Measurements from ENCODE around the gene OPN1SW. TPM values are rescaled to one million over a fixed set of nuclear protein-coding genes. Genes with fewer than 3 reads are reported as not detected.
A peak's percentile ranks its signal among the peaks of the same experiment; 100 is the strongest.

OPN1SW gene
- total and polyA plus RNA-seq, 9 of the 15 experiments (the other 6 are each of a cell fraction or from before 2014, with no cell fraction given), result 0.84 to 1.0 TPM; not detected in 7

- H3K27ac ChIP-seq (ENCODE audit: extremely low read depth, low read depth, low read length), result peak overlapping the region; percentile 12; the same call in 1 of the 3 replicates
- H3K27me3 ChIP-seq (ENCODE audit: control insufficient read depth in 2 of 2, insufficient read depth in 2 of 2, low read length in 2 of 2), result no peaks in the 10 kb centered on the region
- POLR2A ChIA-PET, result interaction anchor here (0.7 to 2.1 kb wide), 7 partner anchors 9 to 231 kb away, joined by 3 to 7 read pairs (median 5); no protein-coding TSS in a partner anchor
- CTCF ChIA-PET (ENCODE audit: low intra/inter-chr PET ratio), result no interaction called here
- H3K9ac ChIP-seq (ENCODE audit: insufficient read depth in 1 of 2, low read depth in 2 of 2, low read length in 2 of 2), result peak overlapping the region; percentile 19 to 97
- no peaks in the 10 kb centered on the region for H4K20me1 ChIP-seq (replicated peaks; ENCODE audit: control insufficient read depth, insufficient read depth, low read length)
- no peaks in the 10 kb centered on the region for H3K9me3 ChIP-seq (replicated peaks; ENCODE audit: control insufficient read depth, insufficient read depth, low read depth, low read length)
- peaks cover 9% of the 10 kb centered on the region; the same call in 2 of the 3 replicates for H3K79me2 ChIP-seq (ENCODE audit: control insufficient read depth, insufficient read depth, low read length)
- H3K9me1 ChIP-seq (ENCODE audit: control insufficient read depth, insufficient read depth, low read length), result no peaks in the 10 kb centered on the region
- H3K36me3 ChIP-seq (ENCODE audit: control insufficient read depth, insufficient read depth, low read length), result peaks cover 17% of the 10 kb centered on the region; the same call in 2 of the 3 replicates
- WGBS (ENCODE audit: insufficient coverage, low coverage, missing lambda C conversion rate), result 24% methylated on average over 10 of the region's 10 CpGs
- H3K4me2 ChIP-seq (ENCODE audit: insufficient read depth, low read length), result peak overlapping the region; percentile 25
- H2AFZ ChIP-seq (ENCODE audit: low read depth, low read length), result peak overlapping the region; percentile 62
- intact Hi-C loops (cut with micrococcal nuclease) (loop anchor here (2.0 to 5.0 kb wide), 2 partner anchors 40 to 90 kb away; no protein-coding TSS in a partner anchor), in situ Hi-C loops (cut with MboI) (no loop called here)
- no peak overlapping the region for H3K4me3 ChIP-seq
- H3K4me1 ChIP-seq (replicated peaks in 1 of 2; ENCODE audit: control insufficient read depth in 2 of 2, insufficient read depth in 2 of 2, low read length in 2 of 2), result peaks cover 18 to 46% of the 10 kb centered on the region in 2 experiments
- ATAC-seq, result peak; percentile 13
- TSS peak; percentile 59 for BruUV-seq (replicated peaks)
- peak; percentile 44 for FAIRE-seq
- peak in 3 of 4 experiments; percentile 52 to 68 (median 67) for DNase-seq (ENCODE audit: extremely low read depth in 1 of 4, low spot score in 3 of 4)
- no peak for TF ChIP-seq CCNT2 (IDR thresholded peaks at IDR 0.05; ENCODE audit: borderline replicate concordance, extremely low read depth, insufficient read length, low read depth, low read length)
- TF ChIP-seq E2F1 (CRISPR knock-in tag; IDR thresholded peaks at IDR 0.05), result peak; percentile 82
- TF ChIP-seq HDAC1 (IDR thresholded peaks at IDR 0.05), result peak; percentile 23 to 45; a peak in 1 of 4 replicates
- peak; percentile 94 for TF ChIP-seq ZNF592 (IDR thresholded peaks at IDR 0.05)
- peak; percentile 33; the same call in 1 of the 2 replicates for TF ChIP-seq SP1 (CRISPR knock-in tag; IDR thresholded peaks at IDR 0.05)
- TF ChIP-seq HOMEZ (CRISPR knock-in tag; IDR thresholded peaks at IDR 0.05), result no peak; the same call in 1 of the 2 replicates
- TF ChIP-seq ZBTB2 (IDR thresholded peaks at IDR 0.05), result 0 out of 2 replicates have a peak, but pooled peaks have one; percentile 14
- TF ChIP-seq SMAD4 (CRISPR knock-in tag; conservative IDR thresholded peaks at IDR 0.05), result peak; percentile 71
- 0 out of 2 replicates have a peak, but pooled peaks have one; percentile 7 for TF ChIP-seq ETV1 (tag; conservative IDR thresholded peaks at IDR 0.05; ENCODE audit: low read depth)
Observed at GRCh38 chr7:128792471-128793180, 17.0 kb upstream of the OPN1SW start.

Data from K562 (cell line).